Endodermal cell (in vitro differentiated cells): ENCODE measurements around the gene TIMP2. TPM values are rescaled to one million over a fixed set of nuclear protein-coding genes. Genes with fewer than 3 reads are reported as not detected.

Experiments
- DNase-seq: peaks from one replicate; pipeline ENCODE4 v3.0.0-alpha.2; 2017
- H3K27ac ChIP-seq: 2 replicates; pipeline ENCODE4 v1.5.1; 2013; ENCODE audit warnings: mild to moderate bottlenecking, low read depth, low read length, moderate library complexity
- H3K27me3 ChIP-seq: 2 replicates; pipeline ENCODE4 v1.6.1; 2013; ENCODE audit warnings: mild to moderate bottlenecking, low read length, moderate library complexity; ENCODE audit not compliant: insufficient read depth, control insufficient read depth, poor library complexity, severe bottlenecking
- H3K36me3 ChIP-seq: 2 replicates; pipeline ENCODE4 v1.7.0; 2013; ENCODE audit warnings: mild to moderate bottlenecking, low read length, moderate library complexity; ENCODE audit not compliant: control insufficient read depth, insufficient read depth
- H3K4me1 ChIP-seq: one replicate; pipeline ENCODE4 v1.7.0; 2013; ENCODE audit warnings: low read length; ENCODE audit not compliant: control insufficient read depth, insufficient read depth
- H3K4me3 ChIP-seq: 2 replicates; pipeline ENCODE4 v1.5.1; 2013; ENCODE audit warnings: mild to moderate bottlenecking, low read length, moderate library complexity
- H3K9ac ChIP-seq: 2 replicates; pipeline ENCODE4 v1.6.1; 2013; ENCODE audit warnings: mild to moderate bottlenecking, low read length, moderate library complexity; ENCODE audit not compliant: poor library complexity, severe bottlenecking; ENCODE audit errors: extremely low read depth
- H3K9me3 ChIP-seq: 2 replicates; pipeline ENCODE4 v1.6.1; 2013; ENCODE audit warnings: mild to moderate bottlenecking, low read length, moderate library complexity; ENCODE audit not compliant: control insufficient read depth
- H3K27ac Mint-ChIP-seq: 2 replicates; pipeline ENCODE4 v1.8.0; 2020; ENCODE audit warnings: mixed read lengths
- H3K27me3 Mint-ChIP-seq: 2 replicates; pipeline ENCODE4 v1.8.0; 2021; ENCODE audit warnings: mild to moderate bottlenecking, mixed read lengths; ENCODE audit not compliant: insufficient read depth
- H3K36me3 Mint-ChIP-seq: 2 replicates; pipeline ENCODE4 v1.8.0; 2020; ENCODE audit warnings: low read depth, mixed read lengths
- H3K4me1 Mint-ChIP-seq: 2 replicates; pipeline ENCODE4 v1.8.0; 2020; ENCODE audit warnings: mixed read lengths
- H3K4me3 Mint-ChIP-seq: 2 replicates; pipeline ENCODE4 v1.8.0; 2020; ENCODE audit warnings: mild to moderate bottlenecking, moderate library complexity, mixed read lengths
- H3K9me3 Mint-ChIP-seq: 2 replicates; pipeline ENCODE4 v1.8.0; 2020; ENCODE audit warnings: mild to moderate bottlenecking, mixed read lengths
- WGBS, 2 experiments: methylation state at CpG; one replicate each; pipeline versions ENCODE4 v1.1.5 to v1.1.7; 2013; ENCODE audit warnings: missing lambda C conversion rate in 2 of 2, mixed read lengths in 1 of 2; ENCODE audit not compliant: insufficient coverage in 1 of 2, insufficient read length in 1 of 2; 5-methylcytosine and 5-hydroxymethylcytosine counted together
- total RNA-seq, 2 donors: library from RNA; stranded (reverse); fragmentation: NEBNext Ultra II Directional in 1 of 2; extraction: Animal tissue kit (Norgen Biotek cat#: 25700) in 1 of 2; gene quantifications; 2 replicates in 1 of 2; 3 replicates in 1 of 2; pipeline ENCODE4 v1.2.1, GENCODE V29; 2021
- TF ChIP-seq, protein P1 (sequence below): fragments of 200-600 bp; sonication (generic); conservative IDR thresholded peaks from 2 replicates; pipeline ENCODE4 v1.5.0; 2021; ENCODE audit warnings: antibody characterized with exemption, mild to moderate bottlenecking

Gene TIMP2
- total RNA-seq, 2 donors from 2014 or later = 36.9 to 42.7 TPM

- H3K27ac ChIP-seq = no peak overlapping the region
- H3K36me3 ChIP-seq = no peaks in the 10 kb centered on the region
- Mint-ChIP-seq H3K27me3 (no peaks in the 10 kb centered on the region), H3K9me3 (no peaks in the 10 kb centered on the region), H3K36me3 (no peaks in the 10 kb centered on the region), H3K27ac (no peak overlapping the region), H3K4me1 (peaks cover 9% of the 10 kb centered on the region), H3K4me3 (no peak overlapping the region)
- H3K9ac ChIP-seq = no peak overlapping the region
- no peaks in the 10 kb centered on the region for H3K4me1 ChIP-seq
- 90 to 94% methylated on average over 3 to 9 of the region's 9 CpGs for WGBS, 2 experiments
- DNase-seq = no peak
- no peaks in the 10 kb centered on the region for H3K27me3 ChIP-seq
- no peak overlapping the region for H3K4me3 ChIP-seq
- TF ChIP-seq, protein P1, sequence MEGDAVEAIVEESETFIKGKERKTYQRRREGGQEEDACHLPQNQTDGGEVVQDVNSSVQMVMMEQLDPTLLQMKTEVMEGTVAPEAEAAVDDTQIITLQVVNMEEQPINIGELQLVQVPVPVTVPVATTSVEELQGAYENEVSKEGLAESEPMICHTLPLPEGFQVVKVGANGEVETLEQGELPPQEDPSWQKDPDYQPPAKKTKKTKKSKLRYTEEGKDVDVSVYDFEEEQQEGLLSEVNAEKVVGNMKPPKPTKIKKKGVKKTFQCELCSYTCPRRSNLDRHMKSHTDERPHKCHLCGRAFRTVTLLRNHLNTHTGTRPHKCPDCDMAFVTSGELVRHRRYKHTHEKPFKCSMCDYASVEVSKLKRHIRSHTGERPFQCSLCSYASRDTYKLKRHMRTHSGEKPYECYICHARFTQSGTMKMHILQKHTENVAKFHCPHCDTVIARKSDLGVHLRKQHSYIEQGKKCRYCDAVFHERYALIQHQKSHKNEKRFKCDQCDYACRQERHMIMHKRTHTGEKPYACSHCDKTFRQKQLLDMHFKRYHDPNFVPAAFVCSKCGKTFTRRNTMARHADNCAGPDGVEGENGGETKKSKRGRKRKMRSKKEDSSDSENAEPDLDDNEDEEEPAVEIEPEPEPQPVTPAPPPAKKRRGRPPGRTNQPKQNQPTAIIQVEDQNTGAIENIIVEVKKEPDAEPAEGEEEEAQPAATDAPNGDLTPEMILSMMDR = no peak
- H3K9me3 ChIP-seq = no peaks in the 10 kb centered on the region
These were observed 80.7 kb downstream of the TIMP2 start for GRCh38 chr17:78844301-78845005.

GRCh38 chr17:78842881-78843565 is 82.2 kb downstream of the TIMP2 start:
- H3K4me3 ChIP-seq = no peak overlapping the region
- no peaks in the 10 kb centered on the region for H3K9me3 ChIP-seq
- TF ChIP-seq, protein P1 = peak; percentile 79
- 67 to 72% methylated on average over 10 of the region's 10 CpGs for WGBS, 2 experiments
- Mint-ChIP-seq H3K9me3 (no peaks in the 10 kb centered on the region), H3K4me1 (peaks cover 20% of the 10 kb centered on the region), H3K36me3 (peaks cover 2% of the 10 kb centered on the region), H3K4me3 (no peak overlapping the region), H3K27me3 (no peaks in the 10 kb centered on the region), H3K27ac (peak overlapping the region; percentile 86)
- no peak overlapping the region for H3K9ac ChIP-seq
- no peaks in the 10 kb centered on the region for H3K36me3 ChIP-seq
- no peak overlapping the region for H3K27ac ChIP-seq
- DNase-seq = peak; percentile 90
- H3K4me1 ChIP-seq = no peaks in the 10 kb centered on the region
- no peaks in the 10 kb centered on the region for H3K27me3 ChIP-seq

DNA sequence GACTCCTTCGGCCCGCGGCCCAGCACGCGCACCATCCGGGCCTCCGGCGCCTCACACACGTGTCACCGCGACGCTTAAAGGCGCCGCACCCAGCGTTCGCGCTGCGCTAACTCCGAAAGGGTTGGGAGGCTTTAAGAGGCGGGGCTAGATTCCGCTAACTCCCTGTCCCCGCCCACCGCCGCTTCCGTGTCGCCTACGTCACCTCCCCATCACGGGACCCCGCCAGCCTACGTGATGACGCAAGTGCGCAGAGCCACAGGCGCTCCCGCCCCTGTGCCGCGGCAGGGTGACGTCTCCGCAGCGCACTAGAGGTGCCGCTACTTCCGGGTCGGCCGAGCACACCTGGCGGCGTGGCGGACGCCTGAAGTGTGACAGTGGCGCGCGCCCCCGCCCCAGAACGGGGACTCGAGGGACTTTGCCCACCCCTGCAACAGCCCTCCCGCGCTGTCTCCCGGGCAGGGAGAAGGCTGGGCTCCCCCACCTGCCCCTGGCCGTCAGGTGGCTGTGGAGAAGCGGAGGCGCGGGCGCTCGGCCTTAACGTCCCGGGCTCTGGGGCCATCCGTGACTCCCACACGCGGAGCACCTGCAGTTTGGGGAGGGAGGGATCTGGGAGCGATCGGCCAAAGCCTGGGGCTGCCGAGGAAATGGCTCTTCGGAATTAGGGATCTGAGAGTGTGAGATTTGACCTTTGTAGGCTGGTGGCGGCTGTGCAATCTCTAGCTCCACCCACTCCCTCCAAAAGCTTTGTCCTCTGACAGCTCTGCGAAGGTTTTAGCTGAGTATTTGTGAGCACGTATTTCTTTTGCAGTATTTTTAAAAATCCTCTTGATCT is 84.2 kb downstream of the TIMP2 start, which contains the start of gene USP36:
Gene USP36, minus strand, starts transcription at position 35 of the 832 bp plus-strand sequence. CDS start 4,451 bp downstream, outside the sequence.
- Mint-ChIP-seq H3K27ac (peak within 1 kb of the TSS; percentile 97), H3K36me3 (peaks cover 20% of the 10 kb centered on the region), H3K9me3 (no peaks in the 10 kb centered on the region), H3K4me1 (peaks cover 20% of the 10 kb centered on the region), H3K27me3 (no peaks in the 10 kb centered on the region), H3K4me3 (peak within 1 kb of the TSS; percentile 68)
- Histone ChIP-seq H3K9ac (peak within 1 kb of the TSS; percentile 88), H3K4me3 (peak within 1 kb of the TSS; percentile 83), H3K9me3 (no peaks in the 10 kb centered on the region), H3K27me3 (no peaks in the 10 kb centered on the region), H3K4me1 (no peaks in the 10 kb centered on the region), H3K36me3 (peaks cover 20% of the 10 kb centered on the region), H3K27ac (peak within 1 kb of the TSS; percentile 88)
- DNase-seq = peak; percentile 100
- TF ChIP-seq, protein P1 = peak; percentile 42
- WGBS, 2 experiments = 0% methylated on average over 19 to 74 of the region's 74 CpGs
